ENCODE measurements around the gene DKC1.

The DKC1 gene

GRCh38 chrX:154721155-154721554 is 41.5 kb upstream of the DKC1 start:
- TF ChIP-seq CTCF (IDR thresholded peaks at IDR 0.05; ENCODE audit: low read depth, low read length), result no peak
- DNase-seq (ENCODE audit: extremely low read depth, low read depth), result no peak

- TF ChIP-seq CTCF (IDR thresholded peaks at IDR 0.05; ENCODE audit: low read depth, low read length), result no peak
- no peak for DNase-seq (ENCODE audit: extremely low read depth, low read depth)
These were observed 37.5 kb upstream of the DKC1 start for GRCh38 chrX:154724993-154725756.

- no peak for DNase-seq (ENCODE audit: extremely low read depth, low read depth)
- no peak for TF ChIP-seq CTCF (IDR thresholded peaks at IDR 0.05; ENCODE audit: low read depth, low read length)
These were observed 35.2 kb upstream of the DKC1 start for GRCh38 chrX:154727418-154727817.

- no peak for DNase-seq (ENCODE audit: extremely low read depth, low read depth)
- TF ChIP-seq CTCF (IDR thresholded peaks at IDR 0.05; ENCODE audit: low read depth, low read length), result no peak
These were observed 34.8 kb upstream of the DKC1 start for GRCh38 chrX:154727871-154728270.

- DNase-seq (ENCODE audit: extremely low read depth, low read depth), result no peak
These were observed 34.1 kb upstream of the DKC1 start for GRCh38 chrX:154728431-154729190.

GRCh38 chrX:154729439-154729838 is 33.2 kb upstream of the DKC1 start:
- DNase-seq (ENCODE audit: extremely low read depth, low read depth), result no peak
- TF ChIP-seq CTCF (IDR thresholded peaks at IDR 0.05; ENCODE audit: low read depth, low read length), result no peak

More at GRCh38 chrX:154728431-154729190, 34.1 kb upstream of the DKC1 start:
- TF ChIP-seq CTCF (IDR thresholded peaks at IDR 0.05; ENCODE audit: low read depth, low read length), result no peak

- TF ChIP-seq CTCF (IDR thresholded peaks at IDR 0.05; ENCODE audit: low read depth, low read length), result no peak
- DNase-seq (ENCODE audit: extremely low read depth, low read depth), result peak; percentile 63
These were observed 32.3 kb upstream of the DKC1 start for GRCh38 chrX:154730253-154730891.

Measured in AG09319 (cell line).